Activated CD4-positive, alpha-beta T cell treated with anti-CD3 and anti-CD28 coated beads, Interleukin-2, Interleukin-4, amounts not matched to agents 100 ng/mL and 50 ng/mL, durations not matched to agents 16 hours and 8 hours (primary cell): ENCODE data around the gene CRYBA4.

Experiments
- DNase-seq: peaks from one replicate; pipeline ENCODE4 v3.0.0-alpha.2; 2020; ENCODE audit warnings: low spot score

The CRYBA4 gene

GRCh38 chr22:26629988-26630761, 8.4 kb downstream of the CRYBA4 start:
- DNase-seq: no peak

GRCh38 chr22:26631282-26631681, 9.5 kb downstream of the CRYBA4 start:
- DNase-seq: no peak

- no peak for DNase-seq
These were observed 10.8 kb downstream of the CRYBA4 start for GRCh38 chr22:26632422-26633155.

GRCh38 chr22:26634189-26634588, 12.4 kb downstream of the CRYBA4 start:
- DNase-seq: no peak

- no peak for DNase-seq
These were observed 13.4 kb downstream of the CRYBA4 start for GRCh38 chr22:26635117-26635516.

- no peak for DNase-seq
These were observed 14.5 kb downstream of the CRYBA4 start for GRCh38 chr22:26636296-26636695.

- peak; percentile 83 for DNase-seq
These were observed 21.0 kb downstream of the CRYBA4 start for GRCh38 chr22:26642465-26643417.

- no peak for DNase-seq
These were observed 21.8 kb downstream of the CRYBA4 start for GRCh38 chr22:26643418-26644100.

GRCh38 chr22:26646158-26646557, 24.4 kb downstream of the CRYBA4 start:
- DNase-seq: no peak

- DNase-seq: peak; percentile 40
These were observed 26.3 kb downstream of the CRYBA4 start for GRCh38 chr22:26648011-26648497.

GRCh38 chr22:26648528-26649388, 27.0 kb downstream of the CRYBA4 start:
- no peak for DNase-seq

GRCh38 chr22:26650722-26651421, 29.1 kb downstream of the CRYBA4 start:
- DNase-seq: peak; percentile 49

GRCh38 chr22:26651815-26652214, 30.1 kb downstream of the CRYBA4 start:
- no peak for DNase-seq

GRCh38 chr22:26656891-26657851, 35.4 kb downstream of the CRYBA4 start, which contains the start of gene MIAT:
TSS of gene MIAT (plus strand) at chr22:26657588.
- peak; percentile 60 for DNase-seq

GRCh38 chr22:26658161-26658560, 36.4 kb downstream of the CRYBA4 start:
- peak; percentile 28 for DNase-seq

GRCh38 chr22:26658671-26659478, 37.1 kb downstream of the CRYBA4 start:
- DNase-seq: peak; percentile 93

GRCh38 chr22:26660356-26660755, 38.6 kb downstream of the CRYBA4 start:
- no peak for DNase-seq
